GM19025 (cell line): ENCODE results near the gene ADSS1.

Experiments used
- ATAC-seq: cut with Tn5 transposase; IDR thresholded peaks from one replicate; pipeline ENCODE4 v1.9.1; 2021; ENCODE audit warnings: mild to moderate bottlenecking, low read depth, moderate library complexity; ENCODE audit not compliant: unreplicated experiment

ADSS1 gene

DNA sequence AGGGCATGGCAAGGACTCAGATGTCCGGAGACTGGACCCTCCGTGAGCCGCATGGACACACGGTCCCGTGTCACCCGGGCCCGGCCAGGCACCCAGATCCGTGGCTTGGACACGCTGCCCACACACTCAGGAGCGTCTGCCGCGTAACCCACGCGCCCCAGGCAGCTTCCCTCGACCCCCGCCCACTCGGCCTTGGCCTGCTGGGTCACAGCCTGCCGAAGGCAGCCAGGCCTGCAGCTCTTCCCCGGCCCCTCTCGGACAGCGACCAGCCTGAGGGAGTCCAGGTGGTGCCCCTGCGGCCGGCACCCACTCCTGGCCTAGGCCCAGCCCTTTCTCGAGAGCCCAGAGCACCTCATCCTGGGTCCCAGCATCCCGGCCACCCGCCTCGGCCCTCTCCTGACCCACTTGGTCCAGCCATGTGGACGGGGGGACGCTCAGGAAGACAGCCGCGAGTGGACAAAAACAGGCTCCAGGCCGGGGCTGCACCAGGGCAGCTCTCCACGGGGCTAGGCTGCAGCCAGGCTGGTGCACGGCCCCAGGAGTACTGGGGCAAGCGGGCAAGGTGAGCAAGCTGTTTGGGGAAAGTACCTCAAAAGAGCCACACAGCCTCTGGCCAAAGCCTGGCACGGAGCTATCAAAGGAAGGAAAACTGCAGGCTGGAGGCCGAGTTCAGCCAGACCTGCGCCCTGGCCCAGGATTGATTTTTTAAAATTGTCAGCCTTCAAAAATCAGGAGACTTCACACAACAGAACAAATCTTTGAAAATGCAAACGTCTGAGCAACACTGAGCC, 65.0 kb downstream of the ADSS1 start:
- no peak for ATAC-seq

- no peak for ATAC-seq
These were observed 66.0 kb downstream of the ADSS1 start for GRCh38 chr14:104789752-104790743.

DNA sequence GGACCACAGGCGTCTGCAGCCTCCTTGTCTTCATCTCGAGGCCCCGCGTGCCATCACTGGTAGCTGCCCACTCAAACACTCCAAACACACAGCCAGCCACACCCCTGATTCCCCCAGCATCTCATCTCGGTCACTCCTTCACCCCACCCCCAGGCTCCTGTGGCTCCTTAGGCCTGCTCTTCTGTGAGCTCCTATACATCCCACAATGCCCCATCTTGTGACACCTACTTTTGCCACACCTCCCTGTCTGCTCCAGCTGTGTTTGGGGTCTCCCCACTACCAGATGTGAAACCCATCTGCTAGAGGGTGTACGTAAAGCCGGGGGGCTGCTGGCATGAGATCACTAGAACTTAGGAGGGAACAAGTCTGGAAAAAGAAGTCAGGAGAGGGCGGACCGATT, 67.4 kb downstream of the ADSS1 start:
- no peak for ATAC-seq

- ATAC-seq, result no peak
These were observed 68.3 kb downstream of the ADSS1 start for GRCh38 chr14:104792101-104792884.

GRCh38 chr14:104792945-104793702, 69.1 kb downstream of the ADSS1 start:
- no peak for ATAC-seq

GRCh38 chr14:104793703-104793959, 69.6 kb downstream of the ADSS1 start:
- ATAC-seq, result no peak

GRCh38 chr14:104794099-104794498, 70.1 kb downstream of the ADSS1 start:
- ATAC-seq, result no peak

DNA sequence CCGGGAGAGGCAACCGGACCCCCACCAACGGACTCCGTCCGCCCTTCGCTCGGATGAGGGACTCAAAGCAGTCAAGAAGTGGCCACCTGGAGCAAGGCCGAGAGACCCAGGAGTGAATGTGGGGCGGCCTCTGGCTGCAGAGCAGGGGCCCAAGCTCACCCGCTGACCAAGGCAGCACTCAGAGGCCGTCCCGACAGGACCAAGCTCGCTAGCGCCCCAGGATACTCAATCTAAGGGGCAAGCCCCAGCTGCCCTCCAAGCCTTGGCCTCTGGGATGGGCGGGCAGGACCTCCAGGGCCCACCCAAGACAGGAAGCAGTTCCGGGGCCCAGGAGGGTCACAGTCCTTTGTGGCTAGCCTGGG, 70.6 kb downstream of the ADSS1 start:
- ATAC-seq, result peak; percentile 11

DNA sequence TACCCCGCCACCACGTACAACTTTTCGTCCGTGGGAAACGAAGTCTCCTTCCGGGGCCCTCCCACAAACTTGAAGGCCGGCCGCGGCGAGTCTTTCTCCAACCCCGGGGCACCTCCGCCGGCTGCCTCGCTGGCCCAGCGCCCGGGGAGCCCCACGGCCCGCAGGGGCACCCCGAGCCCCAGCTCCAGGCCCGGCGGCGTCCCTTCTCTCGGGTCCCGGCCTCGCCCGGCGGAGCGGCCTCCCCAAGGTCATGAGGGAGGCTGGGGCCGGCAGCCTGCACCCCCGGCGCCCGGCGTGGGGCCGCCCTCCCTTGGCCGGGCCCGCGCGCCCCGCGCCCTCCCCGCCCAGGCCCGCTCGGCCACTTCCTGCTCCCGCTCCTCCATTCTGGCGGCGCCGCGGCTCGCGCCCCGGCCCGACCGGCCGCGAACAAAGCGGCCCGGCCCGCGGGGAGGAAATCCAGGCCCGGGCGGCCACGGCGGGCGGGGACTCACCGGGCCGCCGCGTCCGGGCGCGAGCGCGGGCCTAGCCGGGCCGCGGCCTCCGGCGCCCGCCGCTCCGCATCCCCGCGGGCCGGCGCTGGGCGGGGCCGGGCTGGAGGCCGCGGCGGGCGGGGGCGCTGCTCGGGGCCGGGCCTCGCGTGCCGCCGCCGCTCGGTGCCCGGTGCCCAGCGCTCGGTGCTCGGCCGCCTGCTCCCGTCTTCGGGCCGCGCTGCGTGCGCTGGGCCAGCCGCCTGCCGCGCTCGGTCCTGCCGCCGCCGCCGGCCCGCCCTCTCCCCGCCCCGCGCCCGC, 71.2 kb downstream of the ADSS1 start, which contains the start of gene AKT1:
TSS of gene AKT1 (minus strand) at position 756 of the 788 bp plus-strand sequence. CDS start 3,105 bp downstream, outside the sequence.
- peak; percentile 40 for ATAC-seq

GRCh38 chr14:104795781-104796686, 72.0 kb downstream of the ADSS1 start:
- ATAC-seq, result peak; percentile 51

GRCh38 chr14:104796687-104797081, 72.7 kb downstream of the ADSS1 start:
- ATAC-seq, result no peak
